SK-N-MC (cell line): Measurements from ENCODE around the gene SUN3.

Experiments used
- EZH2 ChIP-seq: fragments of 200-600 bp; sonication (generic); IDR thresholded peaks from one replicate; pipeline ENCODE4 v1.6.1; 2017; ENCODE audit warnings: antibody characterized with exemption
- FOXP2 ChIP-seq: optimal IDR thresholded peaks from 2 replicates; pipeline ENCODE3; 2011; ENCODE audit warnings: mild to moderate bottlenecking, moderate library complexity; ENCODE audit not compliant: insufficient read depth; ENCODE audit errors: extremely low read length, control extremely low read depth
- POLR2AphosphoS5 ChIP-seq: IDR thresholded peaks from 2 replicates; pipeline ENCODE4 v1.6.1; 2012; ENCODE audit warnings: mild to moderate bottlenecking, low read depth, low read length, borderline replicate concordance

DNA sequence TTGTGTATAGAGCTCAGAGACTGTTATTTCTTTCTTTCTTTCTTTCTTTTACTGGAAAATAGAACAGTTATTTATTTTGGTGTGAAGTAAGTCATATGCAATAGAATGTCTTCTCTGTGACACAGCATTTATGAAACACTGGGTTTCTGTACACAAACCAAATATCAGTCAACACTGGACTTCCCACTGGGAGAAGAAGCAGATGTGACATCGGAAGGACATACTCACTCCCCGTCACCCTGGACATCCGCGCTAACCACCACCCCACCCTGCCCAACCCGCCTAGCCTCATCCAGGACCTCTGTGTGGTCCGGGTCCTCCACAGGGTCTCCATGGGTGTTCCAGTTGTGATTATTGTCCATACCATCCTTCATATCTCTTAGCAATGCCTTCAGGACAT lies 22.0 kb downstream of the SUN3 start:
- TF ChIP-seq POLR2AphosphoS5 (no peak), EZH2 (no peak), FOXP2 (no peak)
